Endothelial cell of hepatic sinusoid (primary cell): Measurements from ENCODE around the gene IFNG.

ENCODE experiments used
- in situ Hi-C: cut with HindIII; loops from 2 replicates; pipeline ENCODE4 v1.10.0; 2017; ENCODE audit warnings: low sequenced_read_pairs

Gene IFNG

GRCh38 chr12:68169213-68169889 is 9.8 kb upstream of the IFNG start:
- in situ Hi-C loops, result no loop called here

DNA sequence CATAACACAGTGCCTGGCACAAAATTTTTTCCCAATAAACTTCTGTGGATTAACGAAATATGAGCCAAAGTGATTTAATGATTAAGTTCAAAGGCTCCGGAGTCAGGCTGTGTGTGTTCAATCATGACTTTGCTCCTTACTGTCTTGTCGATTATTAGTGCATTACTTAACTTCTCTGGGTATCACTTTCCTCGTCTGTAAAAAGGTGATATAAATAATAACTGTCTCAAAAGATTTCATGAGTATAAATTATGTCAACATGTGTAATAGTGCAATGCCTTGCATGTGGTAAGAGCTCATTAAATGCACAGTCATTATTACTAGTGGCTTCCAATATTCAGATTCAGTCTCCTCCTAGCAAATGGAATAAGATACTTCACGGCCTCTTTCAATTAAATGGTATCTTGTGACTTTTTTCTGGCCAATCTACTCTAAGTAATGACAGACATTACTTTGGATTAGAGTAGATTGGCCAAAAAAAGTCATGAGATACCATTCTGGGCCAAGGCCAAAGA is 6.8 kb upstream of the IFNG start:
- in situ Hi-C loops, result no loop called here

DNA sequence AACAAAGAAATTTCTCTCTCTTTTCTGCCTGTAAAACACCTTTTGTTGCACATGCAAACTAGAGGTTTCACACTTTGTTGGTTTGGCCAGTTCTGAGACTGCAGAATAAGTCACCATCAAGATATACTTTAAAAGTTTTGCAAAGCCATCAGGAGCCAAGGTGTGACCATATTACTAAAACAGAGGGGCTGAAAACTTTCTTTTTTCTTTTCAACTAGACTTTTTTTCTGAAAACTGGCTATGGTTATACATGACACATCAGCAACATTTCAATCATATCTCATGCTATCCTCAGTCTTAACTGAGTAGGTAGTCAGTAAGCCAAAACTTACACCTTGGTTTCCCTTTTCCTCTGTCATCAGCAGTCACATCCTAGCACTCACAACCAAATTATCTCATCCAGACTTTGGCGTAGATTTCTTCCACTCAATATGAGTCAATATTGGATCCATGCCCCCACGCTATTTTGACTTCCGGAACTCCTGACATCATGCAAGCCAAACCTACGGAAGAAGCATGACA is 4.1 kb upstream of the IFNG start:
- in situ Hi-C loops, result no loop called here

DNA sequence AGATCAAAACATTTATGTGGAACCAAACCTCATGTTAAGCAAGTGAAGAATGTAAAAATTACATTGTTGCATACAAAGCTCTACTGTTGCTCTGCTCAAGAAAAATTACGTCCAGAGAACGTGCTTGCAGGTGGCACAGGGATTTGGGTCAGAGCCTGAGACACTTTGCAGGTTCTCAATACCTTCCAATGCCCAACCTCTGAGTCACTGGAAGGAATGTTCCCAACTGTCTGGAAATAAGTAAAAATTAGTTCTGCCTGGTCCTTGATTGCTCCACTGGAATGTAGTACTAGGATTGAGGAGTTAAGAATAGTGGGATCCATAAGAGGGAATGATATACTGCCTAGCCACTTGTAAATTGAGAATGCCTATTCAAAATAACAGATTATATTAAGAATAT is 2.8 kb upstream of the IFNG start:
- in situ Hi-C loops, result no loop called here

GRCh38 chr12:68158432-68158831 is 1.1 kb downstream of the IFNG start:
- in situ Hi-C loops, result no loop called here

GRCh38 chr12:68157380-68157779 is 2.2 kb downstream of the IFNG start:
- in situ Hi-C loops, result no loop called here

GRCh38 chr12:68156636-68157035 is 2.9 kb downstream of the IFNG start:
- in situ Hi-C loops, result no loop called here

DNA sequence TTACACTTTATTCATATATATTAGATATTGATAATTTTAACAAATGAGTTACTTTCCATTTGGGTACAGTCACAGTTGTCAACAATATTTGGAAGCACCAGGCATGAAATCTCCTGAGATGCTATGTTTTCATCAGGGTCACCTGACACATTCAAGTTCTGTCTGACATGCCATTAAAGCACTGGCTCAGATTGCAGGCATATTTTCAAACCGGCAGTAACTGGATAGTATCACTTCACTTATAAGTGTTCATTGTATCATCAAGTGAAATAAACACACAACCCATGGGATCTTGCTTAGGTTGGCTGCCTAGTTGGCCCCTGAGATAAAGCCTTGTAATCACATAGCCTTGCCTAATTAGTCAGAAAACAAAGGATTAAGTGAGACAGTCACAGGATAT is 4.8 kb downstream of the IFNG start:
- in situ Hi-C loops, result loop anchor here (5.0 kb wide), 1 partner anchor 38 kb away; no protein-coding TSS in a partner anchor

GRCh38 chr12:68148261-68148951 is 11.1 kb downstream of the IFNG start:
- in situ Hi-C loops, result no loop called here

DNA sequence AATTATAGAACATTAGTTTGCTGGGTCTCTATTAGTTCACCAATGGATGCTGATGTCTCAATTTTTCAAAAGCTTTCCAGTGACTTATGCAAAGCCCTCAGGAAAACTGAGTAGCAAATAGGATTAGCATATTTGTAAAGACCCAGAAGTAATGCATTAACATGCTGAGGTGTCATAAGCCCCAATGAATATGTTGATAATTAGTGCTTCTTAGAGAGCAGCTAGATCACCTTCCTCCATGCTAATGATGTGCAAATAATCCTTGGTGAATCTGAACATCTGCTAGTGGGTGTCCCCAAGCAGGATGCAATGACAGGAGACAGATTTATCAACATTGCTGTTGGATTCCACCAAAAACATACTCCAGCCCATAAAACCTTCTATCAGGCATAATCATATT is 19.0 kb downstream of the IFNG start:
- in situ Hi-C loops, result no loop called here

- in situ Hi-C loops, result no loop called here
These were observed 19.6 kb downstream of the IFNG start for GRCh38 chr12:68139941-68140340.

GRCh38 chr12:68139001-68139400 is 20.5 kb downstream of the IFNG start:
- in situ Hi-C loops, result no loop called here

- in situ Hi-C loops, result no loop called here
These were observed 21.1 kb downstream of the IFNG start for GRCh38 chr12:68138480-68138879.

GRCh38 chr12:68137335-68137830 is 22.2 kb downstream of the IFNG start:
- in situ Hi-C loops, result no loop called here

DNA sequence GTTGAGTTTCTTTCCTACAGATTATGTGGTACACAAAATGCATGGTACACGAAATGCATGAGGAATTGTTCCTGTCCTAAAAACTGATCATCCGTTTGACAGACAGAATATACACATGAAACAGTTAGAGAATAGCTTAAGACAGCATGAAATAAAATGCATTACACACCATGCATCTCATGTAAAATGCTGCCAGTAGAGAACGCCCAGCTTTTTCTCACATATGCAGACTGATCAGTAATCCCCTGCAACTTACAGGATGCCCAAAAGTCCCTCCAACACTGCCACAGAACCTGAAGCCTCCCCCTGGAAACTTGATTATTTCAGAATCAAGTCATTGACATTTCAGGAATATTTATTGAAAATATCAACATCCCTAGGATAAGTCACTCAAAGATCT is 24.0 kb downstream of the IFNG start:
- in situ Hi-C loops, result no loop called here

DNA sequence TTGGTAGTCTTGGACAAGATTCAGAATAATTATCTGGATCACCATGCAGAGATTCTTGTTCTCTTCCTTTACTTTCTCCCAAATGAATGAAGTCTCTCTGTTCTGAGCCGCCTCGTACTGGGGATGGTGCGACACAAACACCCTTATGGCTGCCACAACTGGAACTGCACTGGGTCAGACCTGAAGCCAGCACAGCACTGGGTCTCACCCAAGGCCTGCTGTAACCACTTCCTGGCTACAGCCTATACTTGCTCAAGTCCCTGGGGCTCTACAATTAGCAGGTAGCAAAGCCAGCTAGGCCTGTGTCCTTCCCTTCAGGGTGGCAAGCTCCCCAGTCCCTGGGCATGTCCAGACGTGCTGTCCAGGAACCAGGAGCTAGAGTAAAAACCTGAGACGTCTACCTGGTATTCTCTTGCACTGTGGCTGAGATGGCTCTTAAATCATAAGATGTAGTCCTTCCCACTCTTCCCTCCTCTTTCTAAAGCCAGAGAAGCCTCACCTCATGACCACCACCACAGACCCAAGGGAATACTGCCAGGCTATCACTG is 27.6 kb downstream of the IFNG start:
- in situ Hi-C loops, result no loop called here

- in situ Hi-C loops, result no loop called here
These were observed 29.6 kb downstream of the IFNG start for GRCh38 chr12:68129979-68130378.

DNA sequence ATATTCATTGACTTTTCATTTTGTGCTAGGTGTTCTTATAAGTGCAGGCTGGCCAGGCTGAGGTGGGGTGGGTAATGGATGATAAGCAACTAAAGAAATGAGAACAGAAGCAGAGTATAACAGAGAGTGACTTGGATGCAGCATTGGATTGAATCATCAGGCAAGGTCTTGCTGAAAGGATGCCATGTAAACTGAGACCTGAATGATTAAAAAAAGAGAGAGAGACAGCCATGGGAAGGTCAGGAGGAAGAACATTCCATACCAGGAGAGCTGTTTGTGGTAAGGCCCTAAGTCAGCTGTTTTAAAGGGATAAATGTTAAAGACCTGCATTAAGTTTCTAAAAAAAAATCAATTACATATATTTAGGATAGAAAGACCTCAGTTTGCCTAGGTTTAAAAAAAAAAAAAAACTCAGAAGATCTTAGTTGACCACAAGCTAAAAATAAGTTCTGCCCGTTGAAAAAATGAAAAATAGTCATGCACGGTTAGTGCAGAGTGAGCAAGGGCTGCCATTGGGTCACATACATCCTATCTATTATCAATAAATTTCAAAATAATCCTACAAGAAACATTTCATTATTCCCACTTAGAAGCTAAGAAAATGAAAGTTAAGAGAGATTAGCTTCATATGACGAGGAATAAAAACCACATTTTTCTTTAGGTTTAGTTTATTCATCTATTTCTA is 37.2 kb downstream of the IFNG start:
- in situ Hi-C loops, result no loop called here

DNA sequence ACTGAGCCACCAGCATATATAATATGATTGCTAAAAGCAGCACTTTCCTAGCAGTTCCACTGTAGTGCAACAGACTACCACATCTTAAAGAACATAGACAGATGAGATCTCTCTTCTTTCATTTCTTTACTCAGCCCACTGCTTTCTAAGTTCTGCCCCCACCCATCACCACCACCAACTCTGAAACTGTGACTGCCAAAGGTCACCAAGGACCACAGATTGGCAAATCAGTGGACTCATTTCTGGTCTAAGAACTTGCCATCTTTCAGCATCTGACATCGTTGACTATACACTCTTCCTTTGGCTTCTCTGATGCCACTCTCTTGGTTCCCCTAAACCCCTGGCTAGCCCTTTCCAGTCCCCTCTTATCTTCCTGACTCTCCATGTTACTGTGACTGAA is 38.4 kb downstream of the IFNG start:
- in situ Hi-C loops, result no loop called here

DNA sequence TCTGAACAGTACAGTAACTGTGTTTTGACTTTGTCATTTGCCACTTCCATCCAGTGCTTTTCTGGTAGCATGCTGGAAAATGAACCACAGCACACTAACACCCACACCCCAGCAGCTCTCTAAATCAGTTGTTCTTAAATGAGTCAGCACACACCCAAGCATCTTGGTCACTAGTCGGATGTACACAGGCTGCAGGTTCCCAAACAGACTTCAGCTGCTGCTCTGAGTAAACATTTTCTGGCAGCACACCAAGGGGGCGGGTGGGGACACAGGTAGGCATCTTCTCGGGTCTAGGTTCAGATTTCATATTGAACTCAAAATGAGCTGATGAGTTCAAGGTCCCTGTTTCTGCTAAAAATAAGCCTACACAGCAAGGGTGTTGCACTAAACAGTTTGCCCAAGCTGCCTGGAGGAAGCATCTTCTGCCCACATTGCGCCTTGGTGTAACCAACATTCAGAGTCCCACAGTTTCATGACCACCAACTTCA is 39.8 kb downstream of the IFNG start:
- in situ Hi-C loops, result no loop called here

- in situ Hi-C loops, result no loop called here
These were observed 40.3 kb downstream of the IFNG start for GRCh38 chr12:68119250-68119649.
